Activated CD4-positive, alpha-beta T cell treated with anti-CD3 and anti-CD28 coated beads, Interleukin-2, amount 50 U/mL, for 24 hours (primary cell): ENCODE data around the gene STRN.
"Not testable (repeated sequence)": the region's sequence is repeated elsewhere in the genome, so short reads cannot be mapped to it uniquely, and the experiment has no call there.

Source experiments
- DNase-seq, 2 donors: peaks; one replicate each; pipeline ENCODE4 v3.0.0-alpha.2; 2020; ENCODE audit warnings: low read depth in 1 of 2, low spot score in 1 of 2

The STRN gene

DNA sequence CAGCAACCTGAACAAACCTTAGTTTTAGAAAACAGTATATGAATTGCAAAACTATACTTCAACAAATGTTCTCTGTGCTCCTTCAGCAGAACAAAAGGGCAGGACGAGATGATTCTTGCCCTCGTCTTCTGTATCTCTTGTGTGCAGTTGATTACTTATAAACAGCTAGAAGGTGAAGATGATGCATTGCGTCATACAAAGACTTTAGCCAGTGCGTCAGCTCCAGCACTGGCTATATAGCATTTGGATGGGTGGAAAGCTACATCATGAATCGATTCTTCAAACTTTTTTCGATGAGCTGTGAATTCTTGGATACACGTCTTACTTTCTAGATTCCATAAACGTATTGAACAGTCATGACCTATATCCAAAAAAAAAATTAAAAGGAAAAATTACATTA lies 117.1 kb downstream of the STRN start:
- DNase-seq, result no peak

DNA sequence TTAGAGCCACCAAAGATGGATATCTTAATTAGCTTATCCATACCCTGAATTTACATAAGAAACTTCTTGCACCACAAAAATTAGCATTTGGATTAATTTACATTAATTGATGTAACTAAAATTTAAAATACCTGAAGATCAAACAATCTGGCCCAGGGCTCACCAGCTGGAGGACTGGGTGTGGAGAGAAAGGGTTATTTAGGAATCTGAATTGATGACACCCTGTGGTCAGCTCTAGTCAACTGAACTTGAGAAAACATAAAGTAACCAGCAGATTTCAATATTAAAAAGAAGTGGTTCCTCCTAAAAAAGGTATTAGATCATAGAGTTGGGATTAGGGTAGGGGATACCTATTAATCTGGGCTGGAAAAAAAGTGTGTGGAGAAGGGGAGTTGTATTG lies 122.5 kb downstream of the STRN start:
- no peak for DNase-seq

DNA sequence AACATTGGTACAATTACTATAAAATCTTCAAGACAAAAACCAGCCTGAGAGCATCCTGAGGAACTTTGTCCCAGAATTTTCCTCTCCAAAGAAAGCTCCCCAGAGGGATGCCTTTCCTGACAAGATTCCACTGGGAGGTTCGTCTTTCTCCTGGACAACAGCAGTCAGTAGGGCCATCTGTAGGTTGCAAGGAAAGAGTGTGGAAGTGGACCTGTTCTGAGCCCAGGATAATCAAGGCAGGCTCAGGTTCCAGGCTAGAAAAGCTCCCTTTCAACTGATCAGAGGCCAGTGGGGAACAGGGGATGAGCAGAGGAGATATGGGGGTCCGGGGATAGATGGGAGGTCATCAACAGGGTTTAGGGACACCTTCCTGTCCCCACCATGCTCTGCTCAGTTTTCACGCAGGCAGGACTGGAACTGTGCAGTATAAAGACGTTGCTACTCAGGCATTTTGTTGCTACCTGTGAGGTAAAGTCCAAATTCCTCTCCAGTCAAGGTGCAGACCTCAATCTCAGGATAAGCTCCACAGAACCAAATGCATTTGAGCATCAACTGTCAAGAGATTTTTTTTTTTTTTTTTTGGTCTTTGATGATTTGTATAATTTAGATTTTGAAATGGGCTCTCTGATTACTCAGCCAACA lies 126.2 kb downstream of the STRN start:
- no peak for DNase-seq

- no peak for DNase-seq
Observed at GRCh38 chr2:36834731-36835524, 131.4 kb downstream of the STRN start.

GRCh38 chr2:36834203-36834602 lies 132.1 kb downstream of the STRN start:
- no peak for DNase-seq

DNA sequence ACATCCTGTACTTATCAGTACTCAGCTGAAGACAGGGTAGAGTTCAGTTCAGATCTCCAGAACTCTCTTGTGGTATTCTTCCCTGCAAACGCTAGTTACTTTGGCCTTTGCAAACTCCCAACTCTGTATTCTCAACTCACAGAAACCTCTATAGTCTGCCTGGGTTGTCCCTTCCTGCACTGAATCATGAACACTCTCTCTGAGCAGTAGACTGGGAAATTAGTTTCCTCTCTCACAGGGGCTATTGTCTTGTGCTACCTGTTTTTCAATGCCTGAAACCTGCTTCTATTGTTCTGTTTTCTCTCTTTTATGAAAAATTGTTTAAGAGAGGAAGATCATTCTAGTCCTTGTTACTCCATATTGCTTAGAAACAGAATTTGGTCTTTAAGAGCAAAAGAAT lies 135.2 kb downstream of the STRN start:
- no peak for DNase-seq

DNA sequence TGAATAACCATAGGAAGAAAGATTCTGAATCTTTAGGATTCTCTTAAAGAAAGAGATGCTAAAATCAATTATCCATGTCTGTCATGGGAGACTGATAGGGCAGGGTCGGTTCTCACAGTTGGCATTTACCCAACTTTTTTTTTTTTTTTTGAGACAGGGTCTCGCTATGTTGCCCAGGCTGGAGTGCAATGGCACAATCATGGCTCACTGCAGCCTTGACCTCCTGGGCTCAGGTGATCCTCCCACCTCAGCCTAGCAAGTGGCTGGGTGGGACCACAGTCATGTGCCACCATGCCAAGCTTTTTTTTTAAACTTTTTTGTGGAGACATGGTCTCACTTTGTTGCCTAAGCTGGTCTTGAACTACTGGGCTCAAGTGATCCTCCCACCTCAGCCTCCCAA lies 141.7 kb downstream of the STRN start:
- not testable (repeated sequence) for DNase-seq

- DNase-seq, result no peak
Observed at GRCh38 chr2:36824273-36824672, 142.1 kb downstream of the STRN start.

- no peak for DNase-seq
Observed at GRCh38 chr2:36823862-36824261, 142.5 kb downstream of the STRN start.

DNA sequence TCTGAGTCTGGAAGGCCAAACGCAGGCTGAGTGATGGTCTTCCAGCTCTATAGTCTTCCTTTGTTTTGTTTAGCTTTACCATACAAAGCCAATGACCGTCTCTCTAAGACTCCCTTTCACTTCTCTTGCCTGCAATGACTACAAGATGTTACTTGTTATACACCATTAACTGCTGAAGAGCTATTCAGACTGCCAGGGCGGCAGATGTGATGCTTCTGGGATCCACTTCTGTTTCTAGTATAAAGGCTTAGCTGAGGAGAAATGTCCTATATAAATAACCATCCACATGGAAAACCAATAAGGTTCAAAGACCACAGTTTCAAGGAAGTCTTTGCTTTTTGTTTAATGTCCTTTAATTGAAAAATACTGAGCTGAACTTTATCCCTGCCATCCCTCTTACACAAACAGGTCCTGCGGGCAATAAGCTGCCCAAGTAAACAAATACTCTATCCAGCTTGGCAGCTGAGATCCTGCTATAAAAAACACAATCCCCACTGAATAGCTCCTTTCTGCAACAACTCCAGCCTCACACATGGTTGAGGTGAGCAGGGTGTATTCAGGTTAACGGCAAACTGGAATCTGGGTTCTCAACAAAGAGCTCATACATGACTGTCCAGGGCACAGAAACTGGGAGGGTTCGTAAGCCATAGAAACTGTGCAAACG lies 145.3 kb downstream of the STRN start:
- no peak for DNase-seq

GRCh38 chr2:36819095-36819711 lies 147.1 kb downstream of the STRN start:
- DNase-seq, result no peak

GRCh38 chr2:36818542-36818941 lies 147.8 kb downstream of the STRN start:
- DNase-seq, result no peak

DNA sequence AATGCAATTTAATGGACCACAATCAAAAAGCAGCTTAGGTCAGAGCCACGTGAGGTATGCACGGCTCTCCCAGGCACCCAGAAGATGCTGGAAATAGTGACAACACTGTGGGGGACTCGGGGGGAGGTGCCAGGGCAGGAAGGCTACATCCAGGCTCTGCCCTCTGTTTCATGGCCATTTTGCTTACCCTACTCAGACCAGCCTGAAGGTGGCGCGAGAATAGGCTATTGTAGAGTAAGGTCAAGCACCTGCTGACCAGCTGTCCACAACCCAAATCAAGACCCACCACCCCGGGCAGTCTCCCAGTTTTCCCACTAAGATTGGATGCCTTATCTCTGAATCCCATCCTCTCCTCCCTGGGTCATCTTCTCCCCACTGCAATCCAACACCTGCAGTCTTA lies 154.1 kb downstream of the STRN start:
- DNase-seq, result no peak

- no peak for DNase-seq
Observed at GRCh38 chr2:36811071-36811470, 155.3 kb downstream of the STRN start.

DNA sequence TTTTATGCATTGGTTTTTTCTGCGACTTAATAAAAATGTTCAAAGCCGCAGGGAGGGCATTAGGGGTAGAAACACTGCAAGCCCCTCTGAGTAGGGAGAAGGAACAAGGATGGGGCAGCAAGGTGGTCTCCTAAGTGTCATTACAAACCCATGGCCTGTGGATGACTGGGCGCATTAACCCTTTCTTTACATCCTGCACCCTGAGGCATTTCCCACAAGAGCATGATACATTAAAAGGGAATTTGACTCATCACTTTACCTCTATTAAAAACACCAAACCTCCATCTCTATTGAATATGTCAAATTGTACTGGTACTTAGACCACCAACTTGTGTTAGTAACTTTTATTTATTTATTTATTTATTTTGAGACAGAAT lies 157.3 kb downstream of the STRN start:
- no peak for DNase-seq

- DNase-seq, result no peak
Observed at GRCh38 chr2:36808386-36809068, 157.8 kb downstream of the STRN start.

DNA sequence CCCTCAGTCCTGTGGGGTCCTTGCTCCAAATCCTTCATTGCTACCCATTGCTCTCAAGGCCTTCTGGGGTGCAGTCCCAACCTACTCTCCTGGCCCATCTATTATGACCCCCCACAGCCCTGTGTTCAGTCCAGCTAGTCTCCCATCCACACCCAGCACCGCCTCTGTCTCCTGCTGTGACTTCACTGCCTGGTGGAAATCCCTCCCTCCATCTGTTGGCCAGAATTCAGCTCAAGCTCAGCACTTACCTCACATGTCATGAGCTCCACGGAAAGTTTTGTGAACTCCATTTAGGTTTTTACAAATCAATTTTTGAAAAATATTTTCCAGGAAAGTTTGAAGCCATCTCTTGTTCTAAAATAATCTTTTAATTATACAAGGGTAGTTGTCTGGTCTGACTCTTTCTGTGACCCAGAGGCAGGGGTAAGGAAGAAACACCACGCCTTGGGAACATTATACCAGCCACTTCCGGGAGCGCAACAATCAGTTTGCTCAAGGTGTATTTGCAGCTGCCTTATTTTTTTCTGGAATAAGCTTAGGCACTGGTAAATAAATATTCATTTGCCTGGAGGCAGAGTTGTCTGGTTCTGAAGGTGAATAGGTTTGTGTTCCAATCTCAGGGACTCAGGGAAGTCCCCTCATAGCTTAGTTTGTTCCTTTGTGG lies 159.0 kb downstream of the STRN start:
- no peak for DNase-seq

- DNase-seq, result no peak
Observed at GRCh38 chr2:36805635-36806224, 160.6 kb downstream of the STRN start.

GRCh38 chr2:36802952-36803351 lies 163.4 kb downstream of the STRN start:
- DNase-seq, result no peak

- DNase-seq, result no peak
Observed at GRCh38 chr2:36801088-36801487, 165.2 kb downstream of the STRN start.
